NOMO-1 (cell line): ENCODE data around the gene C16orf74.

Experiments
- DNase-seq, 2 experiments: peaks; one replicate each; lab custom pipeline; 2025; ENCODE audit not compliant: unreplicated experiment in 2 of 2; lab: John Stamatoyannopoulos, UW

Gene C16orf74

DNA sequence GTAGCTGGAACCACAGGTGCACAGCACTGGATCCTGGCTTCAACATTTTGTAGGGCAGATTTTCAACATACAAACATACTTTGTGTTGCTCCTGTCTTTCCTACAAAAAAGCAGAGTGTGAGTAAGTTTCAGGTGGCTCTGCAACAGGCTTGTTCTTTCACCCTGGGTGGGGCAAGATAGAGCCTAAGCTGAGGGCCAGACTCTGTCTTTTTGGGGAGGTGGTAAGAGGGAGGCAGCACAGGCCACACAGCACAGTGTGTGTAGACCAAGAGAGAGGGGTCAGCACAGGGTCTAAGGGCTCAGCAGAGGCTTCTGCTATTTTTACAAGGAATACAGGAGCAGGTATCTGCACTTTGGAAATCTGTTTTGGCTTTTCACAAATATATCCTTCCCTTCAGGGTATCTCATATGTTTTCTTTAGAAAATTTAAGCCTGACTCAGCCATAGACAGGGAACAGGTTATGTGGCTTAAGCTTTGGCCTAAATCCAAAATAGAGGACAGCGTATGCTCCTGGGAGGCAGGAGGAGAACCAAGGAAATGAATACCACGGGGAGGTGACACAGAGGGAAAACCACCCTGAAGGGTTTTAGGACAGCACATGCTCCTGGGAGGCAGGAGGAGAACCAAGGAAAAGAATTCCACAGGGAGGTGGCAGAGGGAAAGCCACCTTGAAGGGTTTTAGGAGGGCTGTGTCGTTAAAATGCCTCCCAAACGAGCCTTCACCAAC is 26.9 kb upstream of the C16orf74 start:
- no peak for DNase-seq

DNA sequence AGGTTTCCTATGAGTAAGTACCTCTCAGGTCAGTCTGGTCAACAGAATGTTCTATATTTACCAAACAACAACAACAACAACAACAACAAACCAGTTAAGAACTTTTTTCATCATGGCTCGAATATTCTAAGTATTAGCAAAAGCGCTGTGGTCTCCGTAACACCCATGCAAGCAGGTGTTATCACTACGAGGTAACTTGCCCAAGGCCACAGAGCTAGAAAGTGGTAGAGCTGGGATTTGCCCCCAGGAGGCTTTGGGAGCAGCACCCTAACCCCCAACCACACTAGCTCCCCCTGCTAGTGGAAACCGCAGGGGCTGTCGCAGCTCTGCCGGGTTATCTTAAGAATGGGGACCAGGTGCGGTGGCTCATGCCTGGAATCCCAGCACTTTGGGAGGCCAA is 23.9 kb upstream of the C16orf74 start:
- DNase-seq: no peak

- no peak for DNase-seq
Measured at GRCh38 chr16:85774136-85774535, 23.2 kb upstream of the C16orf74 start.

- no peak for DNase-seq
Measured at GRCh38 chr16:85773044-85773443, 22.1 kb upstream of the C16orf74 start.

GRCh38 chr16:85770741-85771140 is 19.8 kb upstream of the C16orf74 start:
- no peak for DNase-seq

DNA sequence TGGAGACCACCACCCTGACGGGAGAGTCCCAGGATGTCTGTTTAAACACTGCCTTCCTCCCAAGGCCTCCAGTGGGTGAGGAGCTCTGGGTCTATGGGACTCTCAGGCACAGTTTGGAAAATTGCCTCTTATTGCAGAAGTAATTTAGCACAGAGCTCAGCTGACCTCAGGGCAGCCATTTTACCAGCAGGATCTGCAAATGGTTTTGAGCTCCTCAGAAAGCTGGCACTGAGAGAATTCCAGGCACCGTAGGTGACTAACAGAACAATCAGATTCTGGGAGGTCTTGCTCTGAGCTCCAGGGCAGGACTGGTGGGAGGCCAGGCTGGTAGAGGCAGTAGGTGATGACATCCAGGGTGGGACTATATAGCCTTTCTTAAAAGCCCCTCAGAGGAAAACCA is 17.3 kb upstream of the C16orf74 start:
- no peak for DNase-seq

DNA sequence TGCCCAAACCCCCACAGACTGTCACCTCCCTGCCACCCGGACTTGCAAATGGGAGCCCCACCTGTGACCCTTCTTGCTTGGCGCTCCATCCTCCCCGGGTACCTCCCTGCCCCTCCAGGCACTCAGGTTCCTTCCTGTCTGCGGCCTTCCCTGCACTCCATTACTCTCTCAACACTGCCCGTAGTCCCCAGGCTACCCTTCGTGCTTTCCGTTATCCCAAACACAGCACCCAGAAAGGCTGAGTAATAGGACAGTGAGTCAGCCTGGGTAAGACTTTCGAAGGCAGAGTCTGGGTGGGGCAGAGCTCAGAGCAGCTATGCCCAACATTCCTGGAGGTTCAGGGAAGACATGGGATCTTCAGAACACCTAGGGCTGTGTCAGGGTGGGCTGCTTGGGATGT is 16.6 kb upstream of the C16orf74 start:
- no peak for DNase-seq

- DNase-seq: no peak
Measured at GRCh38 chr16:85765767-85766166, 14.9 kb upstream of the C16orf74 start.

GRCh38 chr16:85765211-85765610 is 14.3 kb upstream of the C16orf74 start:
- DNase-seq: no peak

GRCh38 chr16:85763616-85764015 is 12.7 kb upstream of the C16orf74 start:
- DNase-seq: no peak

DNA sequence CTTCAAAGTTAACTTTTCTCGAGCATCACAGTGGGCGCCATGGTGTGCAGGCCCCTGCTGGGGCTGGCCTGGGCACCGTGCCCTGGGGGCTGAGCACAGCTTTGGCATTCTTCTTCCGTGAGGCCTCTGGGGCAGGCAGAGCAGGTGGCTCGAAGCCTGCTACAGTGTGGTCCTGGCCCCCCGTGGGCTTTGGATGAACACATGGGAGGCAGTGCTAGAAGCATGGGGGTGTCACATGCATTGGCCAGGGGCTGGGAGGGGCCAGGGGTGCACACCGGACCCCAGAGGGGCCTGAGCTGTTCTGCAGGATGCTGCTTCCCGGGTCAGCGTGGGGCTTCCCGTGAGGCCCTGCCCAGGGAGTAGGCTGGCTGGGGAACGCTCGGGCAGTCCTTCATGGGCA is 12.1 kb upstream of the C16orf74 start:
- no peak for DNase-seq

DNA sequence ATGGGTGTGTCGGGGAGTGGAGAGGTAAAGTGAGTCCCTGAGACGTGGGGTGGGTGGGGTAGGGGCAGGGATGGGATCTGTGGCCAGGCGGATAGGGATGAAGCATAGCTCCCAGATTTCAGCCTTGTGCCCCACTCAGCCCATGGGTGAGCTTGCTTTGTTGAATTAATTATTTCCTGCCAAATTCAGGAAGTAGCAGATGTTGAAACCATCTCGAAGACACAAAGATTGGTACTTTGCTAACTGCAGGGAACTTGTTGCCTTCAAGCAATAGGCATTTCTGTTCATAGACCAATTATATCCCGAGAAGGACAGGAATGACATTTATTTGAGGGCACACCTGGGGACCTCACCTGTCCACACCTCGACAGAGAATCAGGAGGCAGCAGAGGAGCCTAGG is 11.0 kb upstream of the C16orf74 start:
- DNase-seq: peak; percentile 83 to 93

DNA sequence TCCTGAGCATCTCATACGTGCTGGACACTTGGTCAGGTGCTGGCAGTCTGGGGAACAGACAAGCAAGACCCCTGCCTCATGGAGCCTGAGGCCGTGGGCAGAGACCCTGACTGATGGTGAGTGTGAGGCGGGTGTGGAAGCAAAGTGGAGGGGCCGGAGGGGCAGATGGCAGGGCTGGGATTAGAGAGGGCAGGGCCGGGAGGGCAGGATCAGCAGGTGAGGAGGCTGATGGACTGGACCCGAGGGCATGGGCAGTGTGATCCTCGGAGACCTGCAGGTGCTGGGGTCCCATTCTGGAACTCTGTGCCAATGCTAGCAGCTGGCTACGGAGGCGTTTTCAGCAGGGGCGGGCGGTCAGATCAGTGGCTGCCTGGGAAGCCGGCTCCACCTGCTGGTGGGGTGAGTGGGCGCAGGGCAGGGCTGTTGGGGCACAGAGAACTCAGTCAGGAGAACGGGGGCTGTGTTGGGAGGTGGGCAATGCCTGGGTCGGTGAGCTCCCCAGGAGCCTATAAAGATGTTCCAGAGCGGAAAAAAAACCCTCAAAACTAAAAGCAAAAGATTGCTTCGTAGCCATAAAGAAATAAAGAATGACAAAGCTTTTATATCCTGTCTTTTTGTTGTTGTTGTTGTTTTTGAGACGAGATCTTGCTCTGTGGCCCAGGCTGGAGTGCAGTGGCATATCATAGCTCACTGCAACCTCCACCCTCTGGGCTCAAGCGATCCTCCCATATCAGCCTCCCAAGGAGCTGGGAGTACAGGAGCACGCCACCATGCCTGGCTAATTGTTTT is 8.9 kb upstream of the C16orf74 start:
- peak; percentile 45 to 71 for DNase-seq

GRCh38 chr16:85759136-85759535 is 8.2 kb upstream of the C16orf74 start:
- peak; percentile 91 to 95 for DNase-seq

DNA sequence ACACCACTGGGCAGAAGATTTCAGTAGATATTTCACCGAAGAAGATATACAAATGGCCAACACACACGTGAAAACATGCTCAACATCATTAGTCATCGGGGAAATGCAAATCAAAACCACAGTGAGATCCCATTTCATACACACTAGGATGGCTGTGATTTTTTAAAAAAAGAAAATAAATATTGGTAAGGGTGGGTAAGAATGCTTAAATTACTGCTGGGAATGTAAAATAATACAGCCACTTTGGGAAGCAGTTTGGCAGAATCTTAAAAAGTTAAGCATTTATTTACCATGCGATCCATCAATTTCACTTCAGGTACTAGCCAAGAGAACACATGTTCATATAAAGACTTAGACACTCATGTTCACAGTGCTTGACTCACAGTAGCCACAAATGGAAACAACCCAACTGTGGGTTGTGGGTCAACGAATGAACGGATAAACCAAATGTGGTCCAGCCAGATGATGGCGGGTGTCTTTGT is 6.5 kb upstream of the C16orf74 start:
- no peak for DNase-seq

GRCh38 chr16:85755929-85756768 is 5.3 kb upstream of the C16orf74 start:
- DNase-seq: peak in 1 of 2 experiments; percentile 73

- no peak for DNase-seq
Measured at GRCh38 chr16:85754413-85754812, 3.5 kb upstream of the C16orf74 start.

DNA sequence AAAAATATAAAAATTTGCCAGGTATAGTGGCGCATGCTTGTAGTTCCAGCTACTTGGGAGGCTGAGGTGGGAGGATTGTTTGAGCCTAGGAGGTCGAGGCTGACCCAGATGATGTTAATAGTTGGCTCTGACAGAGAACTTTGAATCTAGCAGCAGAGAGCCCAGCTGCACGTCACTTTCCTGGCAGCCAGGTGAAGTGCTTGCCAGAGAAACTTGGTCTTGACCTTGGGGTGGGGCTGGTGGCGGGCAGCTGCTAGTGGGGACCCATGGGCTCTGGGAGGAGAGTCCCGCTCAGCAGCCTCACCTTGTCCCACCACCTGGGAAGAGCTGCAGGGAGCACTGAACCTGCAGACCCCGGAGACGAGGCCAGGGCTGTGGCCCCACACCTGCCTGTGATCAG is 3.1 kb upstream of the C16orf74 start:
- no peak for DNase-seq

DNA sequence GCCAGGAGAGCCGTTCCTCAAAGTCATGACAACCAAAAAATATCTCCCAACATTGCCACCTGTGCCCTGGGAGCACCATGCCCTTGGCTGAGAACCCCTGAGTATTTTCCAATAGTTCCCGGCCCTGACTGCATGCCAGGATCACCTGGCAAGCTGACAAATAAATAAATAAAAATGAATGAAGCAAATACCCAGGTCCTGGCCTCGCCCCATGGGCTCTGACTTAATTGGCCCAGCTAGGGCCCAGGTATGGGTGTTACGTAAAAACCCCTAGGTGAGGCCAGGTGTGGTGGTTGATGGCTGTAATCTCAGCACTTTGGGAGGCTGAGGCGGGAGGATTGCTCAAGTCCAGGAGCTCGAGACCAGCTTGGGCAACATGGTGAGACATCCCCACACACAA is 2.7 kb upstream of the C16orf74 start:
- DNase-seq: no peak

DNA sequence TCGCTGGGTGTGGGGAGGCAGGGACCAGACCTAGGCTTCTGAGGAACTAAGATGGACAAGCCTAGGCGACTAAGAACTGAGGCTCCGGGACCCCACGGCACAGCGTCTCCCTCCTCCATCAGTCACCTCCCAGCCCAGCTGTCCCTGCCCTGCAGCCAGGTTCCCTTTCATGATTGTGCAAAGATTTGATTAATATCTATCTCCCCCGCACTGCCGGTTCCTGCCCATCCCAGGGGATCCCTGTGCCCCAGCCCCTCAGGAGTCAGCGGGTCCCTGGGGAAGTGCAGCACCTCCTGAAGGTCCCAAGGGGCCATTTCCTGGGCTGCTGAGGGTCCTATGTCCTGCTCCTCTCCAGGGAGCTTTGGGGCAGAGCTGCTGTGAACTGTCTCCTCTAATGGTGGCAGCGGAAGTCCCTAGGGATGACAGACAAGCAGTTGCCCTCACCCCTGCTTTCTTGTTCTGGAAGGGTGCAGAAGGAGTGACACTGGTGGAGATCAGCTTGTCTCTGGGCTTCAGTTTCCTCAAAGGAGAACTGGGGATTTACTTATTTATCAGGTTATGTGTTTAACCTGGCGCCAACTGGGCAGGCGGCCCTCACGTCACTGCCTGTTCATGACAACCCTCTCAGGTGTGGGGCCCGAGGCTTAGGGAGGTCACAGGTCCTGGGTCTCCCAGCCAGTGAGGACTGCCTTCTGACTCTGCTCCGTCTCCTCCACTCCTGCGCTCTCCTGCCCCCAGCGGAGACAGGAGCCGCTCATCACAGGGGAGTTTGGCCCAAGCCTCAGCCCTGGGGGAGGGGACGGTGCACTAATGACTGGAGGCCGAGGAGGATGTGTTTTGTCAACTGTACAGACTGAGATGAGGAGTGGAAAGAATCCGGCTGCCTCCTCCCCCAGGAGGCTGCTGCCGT is 1.9 kb upstream of the C16orf74 start:
- no peak for DNase-seq
